Body of pancreas (tissue), 4 donors: ENCODE results near the gene AURKA.

Experiments
- CTCF ChIP-seq, 7 experiments: fragments of 450-650 bp in 4 of 7; fragments of 200-600 bp in 3 of 7; sonication (generic) in 3 of 7; IDR thresholded peaks; one replicate each; pipeline ENCODE4 v1.5.1; 2016 to 2019; ENCODE audit warnings: antibody characterized with exemption in 7 of 7
- POLR2A ChIP-seq, 3 donors: fragments of 450-650 bp; IDR thresholded peaks; one replicate each; pipeline ENCODE4 v1.6.1; 2016; ENCODE audit warnings: antibody characterized with exemption in 3 of 3, mild to moderate bottlenecking in 2 of 3

- no peak for TF ChIP-seq POLR2A (IDR thresholded peaks at IDR 0.05)
- no peak for TF ChIP-seq CTCF (IDR thresholded peaks at IDR 0.05)
Observed at GRCh38 chr20:56423886-56424285, 31.9 kb upstream of the AURKA start.
